HEK293 (cell line): ENCODE data around the gene SORT1.

Experiments
- CTCF ChIA-PET: fragments of 350-600 bp; formaldehyde crosslinking; extraction: SDS; loops from one replicate; lab custom pipeline; 2021; ENCODE audit warnings: antibody characterized with exemption; lab: Yijun Ruan, JAX
- POLR2A ChIA-PET: fragments of 300-600 bp; formaldehyde crosslinking; extraction: SDS; loops from one replicate; lab custom pipeline; 2020; ENCODE audit warnings: antibody characterized with exemption, inconsistent platforms; lab: Yijun Ruan, JAX
- H3K27ac ChIP-seq: fragments of 200-500 bp; sonication (Bioruptor generic); 2 replicates; pipeline ENCODE4 v1.5.1; 2014; ENCODE audit warnings: low read depth, low read length, control low read depth, inconsistent platforms; ENCODE audit errors: extremely low read depth
- H3K36me3 ChIP-seq, 2 experiments: fragments of 200-500 bp in 1 of 2; sonication (Bioruptor generic) in 1 of 2; 1 replicate in 1 of 2; 2 replicates in 1 of 2; pipeline ENCODE4 v1.5.1; 2014 to 2017; ENCODE audit warnings: inconsistent platforms in 2 of 2, low read length in 2 of 2; ENCODE audit not compliant: control insufficient read depth in 2 of 2, insufficient read depth in 1 of 2
- H3K4me1 ChIP-seq: fragments of 200-500 bp; sonication (Bioruptor generic); 2 replicates; pipeline ENCODE4 v1.5.1; 2014; ENCODE audit warnings: mild to moderate bottlenecking, low read length, inconsistent platforms; ENCODE audit not compliant: control insufficient read depth, insufficient read depth
- H3K4me3 ChIP-seq: 2 replicates; pipeline ENCODE4 v1.5.1; 2011; ENCODE audit warnings: low read depth, mild to moderate bottlenecking, control low read depth, low read length, moderate library complexity
- H3K9me3 ChIP-seq: fragments of 200-500 bp; sonication (Bioruptor generic); 2 replicates; pipeline ENCODE4 v1.5.1; 2014; ENCODE audit warnings: low read depth, low read length, inconsistent platforms; ENCODE audit not compliant: control insufficient read depth, insufficient read depth
- EGR2 ChIP-seq: fragments of 450-650 bp; formaldehyde crosslinking; IDR thresholded peaks from 2 replicates; pipeline ENCODE4 v1.5.1; 2016; ENCODE audit warnings: low read depth, missing biosample characterization, missing genetic modification characterization
- HOXA7 ChIP-seq: sonication (generic); formaldehyde crosslinking; IDR thresholded peaks from 2 replicates; pipeline ENCODE4 v1.8.1; 2022; ENCODE audit warnings: missing genetic modification reagents, borderline replicate concordance
- KLF1 ChIP-seq: fragments of 450-650 bp; formaldehyde crosslinking; IDR thresholded peaks from 2 replicates; pipeline ENCODE4 v1.5.1; 2016; ENCODE audit warnings: missing biosample characterization, missing genetic modification characterization
- PRDM1 ChIP-seq: fragments of 450-650 bp; formaldehyde crosslinking; IDR thresholded peaks from 2 replicates; pipeline ENCODE4; 2016; ENCODE audit warnings: missing biosample characterization, missing genetic modification characterization
- ZBTB48 ChIP-seq: fragments of 450-650 bp; formaldehyde crosslinking; IDR thresholded peaks from 2 replicates; pipeline ENCODE4 v1.5.1; 2016; ENCODE audit warnings: missing biosample characterization, missing genetic modification characterization
- ZFHX2 ChIP-seq: fragments of 450-650 bp; formaldehyde crosslinking; conservative IDR thresholded peaks from 2 replicates; pipeline ENCODE4 v1.5.1; 2016; ENCODE audit warnings: missing biosample characterization, missing genetic modification characterization
- ZFP41 ChIP-seq: fragments of 450-650 bp; formaldehyde crosslinking; IDR thresholded peaks from 2 replicates; pipeline ENCODE4 v1.5.1; 2016; ENCODE audit warnings: missing biosample characterization, missing genetic modification characterization, borderline replicate concordance
- ZNF16 ChIP-seq: fragments of 450-650 bp; formaldehyde crosslinking; IDR thresholded peaks from 2 replicates; pipeline ENCODE4 v1.5.1; 2016; ENCODE audit warnings: low read depth, missing biosample characterization, missing genetic modification characterization
- ZNF2 ChIP-seq: fragments of 450-650 bp; formaldehyde crosslinking; IDR thresholded peaks from 2 replicates; pipeline ENCODE4 v1.5.1; 2016; ENCODE audit warnings: missing biosample characterization, missing genetic modification characterization
- ZNF214 ChIP-seq: fragments of 450-650 bp; formaldehyde crosslinking; IDR thresholded peaks from 2 replicates; pipeline ENCODE4 v1.5.1; 2017; ENCODE audit warnings: missing biosample characterization, mild to moderate bottlenecking, missing genetic modification characterization, borderline replicate concordance
- ZNF341 ChIP-seq: fragments of 450-650 bp; formaldehyde crosslinking; IDR thresholded peaks from 2 replicates; pipeline ENCODE4; 2016; ENCODE audit warnings: low read depth, missing biosample characterization, missing genetic modification characterization
- ZNF366 ChIP-seq: fragments of 450-650 bp; formaldehyde crosslinking; conservative IDR thresholded peaks from 2 replicates; pipeline ENCODE4 v1.5.1; 2016; ENCODE audit warnings: missing biosample characterization, missing genetic modification characterization
- ZNF416 ChIP-seq: fragments of 450-650 bp; formaldehyde crosslinking; IDR thresholded peaks from 2 replicates; pipeline ENCODE4 v1.5.1; 2016; ENCODE audit warnings: missing biosample characterization, missing genetic modification characterization
- ZNF433 ChIP-seq: fragments of 450-650 bp; formaldehyde crosslinking; IDR thresholded peaks from 2 replicates; pipeline ENCODE4 v1.5.1; 2016; ENCODE audit warnings: missing biosample characterization, missing genetic modification characterization, low read depth
- ZNF473 ChIP-seq: fragments of 450-650 bp; formaldehyde crosslinking; IDR thresholded peaks from 2 replicates; pipeline ENCODE4 v1.5.1; 2017; ENCODE audit warnings: missing biosample characterization, missing genetic modification characterization
- ZNF571 ChIP-seq: fragments of 450-650 bp; formaldehyde crosslinking; IDR thresholded peaks from 2 replicates; pipeline ENCODE4 v1.5.0; 2017; ENCODE audit warnings: missing biosample characterization, missing genetic modification characterization
- ZNF600 ChIP-seq: fragments of 450-650 bp; formaldehyde crosslinking; IDR thresholded peaks from 2 replicates; pipeline ENCODE4 v1.5.1; 2016; ENCODE audit warnings: missing biosample characterization, missing genetic modification characterization
- ZNF658 ChIP-seq: fragments of 450-650 bp; formaldehyde crosslinking; IDR thresholded peaks from 2 replicates; pipeline ENCODE4; 2016; ENCODE audit warnings: missing biosample characterization, missing genetic modification characterization
- ZNF707 ChIP-seq: fragments of 450-650 bp; formaldehyde crosslinking; IDR thresholded peaks from 2 replicates; pipeline ENCODE4 v1.5.1; 2016; ENCODE audit warnings: missing biosample characterization, missing genetic modification characterization
- TF ChIP-seq, protein P1 (sequence below): fragments of 450-650 bp; formaldehyde crosslinking; IDR thresholded peaks from 2 replicates; pipeline ENCODE4 v1.5.1; 2016; ENCODE audit warnings: missing biosample characterization, missing genetic modification characterization
- TF ChIP-seq, protein P2 (sequence below): fragments of 450-650 bp; formaldehyde crosslinking; IDR thresholded peaks from 2 replicates; pipeline ENCODE4 v1.5.1; 2016; ENCODE audit warnings: missing biosample characterization, missing genetic modification characterization
- TF ChIP-seq, protein P3 (sequence below): fragments of 450-650 bp; formaldehyde crosslinking; IDR thresholded peaks from 2 replicates; pipeline ENCODE4 v1.5.1; 2016; ENCODE audit warnings: missing biosample characterization, missing genetic modification characterization

SORT1 gene

DNA sequence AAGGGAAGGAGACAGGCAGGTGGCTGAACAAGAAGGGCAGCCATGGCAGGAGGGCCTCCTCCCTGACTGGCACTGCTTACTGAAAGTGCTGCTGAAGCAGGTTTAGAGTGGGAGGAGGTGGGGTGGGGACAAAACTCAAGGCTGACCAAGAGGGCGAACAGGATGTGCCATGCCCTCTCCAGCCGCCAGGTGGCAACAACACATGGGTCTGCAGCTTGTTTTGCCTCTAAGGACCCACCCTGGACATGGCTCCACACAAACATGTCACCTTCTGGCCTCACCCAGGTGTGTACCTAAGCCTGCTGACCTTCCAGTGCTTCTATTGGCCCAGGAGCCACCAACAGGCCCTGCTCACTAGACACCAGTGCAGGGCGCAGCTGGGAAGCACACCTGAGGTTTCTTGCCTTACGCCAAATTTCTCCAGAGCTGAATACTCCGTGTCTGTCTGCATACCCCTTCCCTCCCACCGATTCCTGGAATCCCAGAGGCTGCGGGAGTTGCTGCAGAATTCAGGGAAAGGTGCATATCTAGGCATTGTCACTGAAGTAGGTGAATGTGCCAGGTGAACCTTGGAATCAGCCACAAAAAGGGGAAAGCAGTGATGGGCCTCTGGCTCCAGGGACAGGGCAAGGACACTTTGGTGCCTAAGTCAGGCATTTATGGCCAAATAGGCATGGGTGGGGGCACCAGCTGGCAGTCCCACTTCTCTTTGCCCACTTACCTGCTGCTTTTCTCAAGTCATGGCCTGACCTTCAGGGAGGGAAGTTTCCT lies 120.1 kb downstream of the SORT1 start (continued):
- TF ChIP-seq, protein P1, sequence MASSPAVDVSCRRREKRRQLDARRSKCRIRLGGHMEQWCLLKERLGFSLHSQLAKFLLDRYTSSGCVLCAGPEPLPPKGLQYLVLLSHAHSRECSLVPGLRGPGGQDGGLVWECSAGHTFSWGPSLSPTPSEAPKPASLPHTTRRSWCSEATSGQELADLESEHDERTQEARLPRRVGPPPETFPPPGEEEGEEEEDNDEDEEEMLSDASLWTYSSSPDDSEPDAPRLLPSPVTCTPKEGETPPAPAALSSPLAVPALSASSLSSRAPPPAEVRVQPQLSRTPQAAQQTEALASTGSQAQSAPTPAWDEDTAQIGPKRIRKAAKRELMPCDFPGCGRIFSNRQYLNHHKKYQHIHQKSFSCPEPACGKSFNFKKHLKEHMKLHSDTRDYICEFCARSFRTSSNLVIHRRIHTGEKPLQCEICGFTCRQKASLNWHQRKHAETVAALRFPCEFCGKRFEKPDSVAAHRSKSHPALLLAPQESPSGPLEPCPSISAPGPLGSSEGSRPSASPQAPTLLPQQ (tag by site-specific recombination), result 0 out of 2 replicates have a peak, but pooled peaks have one; percentile 75

DNA sequence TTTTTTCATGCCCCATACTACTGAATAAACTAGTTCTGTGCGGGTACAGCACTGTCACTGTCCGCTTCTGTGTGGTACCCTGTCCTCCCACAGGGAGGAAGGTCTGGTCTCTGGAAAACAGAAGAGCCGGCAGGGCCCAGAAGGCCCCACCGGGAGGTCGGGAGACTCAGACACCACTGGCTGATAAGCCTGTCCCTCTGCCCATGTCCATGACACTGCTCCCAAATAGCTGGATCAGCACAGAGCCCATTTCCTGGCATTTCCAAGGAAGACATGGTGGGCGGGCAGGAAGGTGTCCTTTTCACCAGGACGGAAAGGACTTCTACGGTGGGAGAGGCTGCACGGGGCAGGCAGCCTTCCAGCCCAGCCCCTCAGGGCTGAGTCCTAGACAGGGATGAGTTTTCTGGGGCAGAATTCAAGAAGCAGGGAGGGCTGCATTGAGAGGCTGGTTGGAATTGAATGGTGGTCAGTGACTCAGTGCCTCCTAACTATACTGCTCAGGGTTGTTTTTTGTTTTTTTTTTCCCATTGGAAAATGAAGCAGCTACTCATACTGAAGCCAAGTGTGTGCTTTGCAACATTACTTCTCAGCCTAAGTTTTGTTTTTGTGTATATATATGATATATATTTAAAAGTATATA lies 121.9 kb downstream of the SORT1 start:
- ChIA-PET CTCF (interaction anchor here (0.6 to 5.5 kb wide), 10 partner anchors 11 to 360 kb away, joined by 3 to 126 read pairs (median 6); partner anchors contain the start of gene SORT1), POLR2A (interaction anchor here (1.1 to 3.9 kb wide), 4 partner anchors 21 to 124 kb away, joined by 3 to 30 read pairs (median 3); partner anchors contain the start of gene SORT1)
- no peak overlapping the region for H3K4me3 ChIP-seq
- no peak overlapping the region; the same call in 1 of the 2 replicates for H3K27ac ChIP-seq
- peaks cover 7% of the 10 kb centered on the region for H3K4me1 ChIP-seq
- H3K36me3 ChIP-seq, result peaks cover 8 to 58% of the 10 kb centered on the region in 2 experiments
- H3K9me3 ChIP-seq, result no peaks in the 10 kb centered on the region
- TF ChIP-seq ZNF341 (tag by site-specific recombination) (peak; percentile 26; the same call in 1 of the 2 replicates), ZNF2 (tag by site-specific recombination) (no peak)
- TF ChIP-seq, protein P2, sequence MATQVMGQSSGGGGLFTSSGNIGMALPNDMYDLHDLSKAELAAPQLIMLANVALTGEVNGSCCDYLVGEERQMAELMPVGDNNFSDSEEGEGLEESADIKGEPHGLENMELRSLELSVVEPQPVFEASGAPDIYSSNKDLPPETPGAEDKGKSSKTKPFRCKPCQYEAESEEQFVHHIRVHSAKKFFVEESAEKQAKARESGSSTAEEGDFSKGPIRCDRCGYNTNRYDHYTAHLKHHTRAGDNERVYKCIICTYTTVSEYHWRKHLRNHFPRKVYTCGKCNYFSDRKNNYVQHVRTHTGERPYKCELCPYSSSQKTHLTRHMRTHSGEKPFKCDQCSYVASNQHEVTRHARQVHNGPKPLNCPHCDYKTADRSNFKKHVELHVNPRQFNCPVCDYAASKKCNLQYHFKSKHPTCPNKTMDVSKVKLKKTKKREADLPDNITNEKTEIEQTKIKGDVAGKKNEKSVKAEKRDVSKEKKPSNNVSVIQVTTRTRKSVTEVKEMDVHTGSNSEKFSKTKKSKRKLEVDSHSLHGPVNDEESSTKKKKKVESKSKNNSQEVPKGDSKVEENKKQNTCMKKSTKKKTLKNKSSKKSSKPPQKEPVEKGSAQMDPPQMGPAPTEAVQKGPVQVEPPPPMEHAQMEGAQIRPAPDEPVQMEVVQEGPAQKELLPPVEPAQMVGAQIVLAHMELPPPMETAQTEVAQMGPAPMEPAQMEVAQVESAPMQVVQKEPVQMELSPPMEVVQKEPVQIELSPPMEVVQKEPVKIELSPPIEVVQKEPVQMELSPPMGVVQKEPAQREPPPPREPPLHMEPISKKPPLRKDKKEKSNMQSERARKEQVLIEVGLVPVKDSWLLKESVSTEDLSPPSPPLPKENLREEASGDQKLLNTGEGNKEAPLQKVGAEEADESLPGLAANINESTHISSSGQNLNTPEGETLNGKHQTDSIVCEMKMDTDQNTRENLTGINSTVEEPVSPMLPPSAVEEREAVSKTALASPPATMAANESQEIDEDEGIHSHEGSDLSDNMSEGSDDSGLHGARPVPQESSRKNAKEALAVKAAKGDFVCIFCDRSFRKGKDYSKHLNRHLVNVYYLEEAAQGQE (tag by site-specific recombination), result 0 out of 2 replicates have a peak, but pooled peaks have one; percentile 19

DNA sequence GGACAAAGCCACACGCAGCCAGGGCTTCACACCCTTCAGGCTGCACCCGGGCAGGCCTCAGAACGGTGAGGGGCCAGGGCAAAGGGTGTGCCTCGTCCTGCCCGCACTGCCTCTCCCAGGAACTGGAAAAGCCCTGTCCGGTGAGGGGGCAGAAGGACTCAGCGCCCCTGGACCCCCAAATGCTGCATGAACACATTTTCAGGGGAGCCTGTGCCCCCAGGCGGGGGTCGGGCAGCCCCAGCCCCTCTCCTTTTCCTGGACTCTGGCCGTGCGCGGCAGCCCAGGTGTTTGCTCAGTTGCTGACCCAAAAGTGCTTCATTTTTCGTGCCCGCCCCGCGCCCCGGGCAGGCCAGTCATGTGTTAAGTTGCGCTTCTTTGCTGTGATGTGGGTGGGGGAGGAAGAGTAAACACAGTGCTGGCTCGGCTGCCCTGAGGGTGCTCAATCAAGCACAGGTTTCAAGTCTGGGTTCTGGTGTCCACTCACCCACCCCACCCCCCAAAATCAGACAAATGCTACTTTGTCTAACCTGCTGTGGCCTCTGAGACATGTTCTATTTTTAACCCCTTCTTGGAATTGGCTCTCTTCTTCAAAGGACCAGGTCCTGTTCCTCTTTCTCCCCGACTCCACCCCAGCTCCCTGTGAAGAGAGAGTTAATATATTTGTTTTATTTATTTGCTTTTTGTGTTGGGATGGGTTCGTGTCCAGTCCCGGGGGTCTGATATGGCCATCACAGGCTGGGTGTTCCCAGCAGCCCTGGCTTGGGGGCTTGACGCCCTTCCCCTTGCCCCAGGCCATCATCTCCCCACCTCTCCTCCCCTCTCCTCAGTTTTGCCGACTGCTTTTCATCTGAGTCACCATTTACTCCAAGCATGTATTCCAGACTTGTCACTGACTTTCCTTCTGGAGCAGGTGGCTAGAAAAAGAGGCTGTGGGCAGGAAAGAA lies 122.9 kb downstream of the SORT1 start:
- POLR2A ChIA-PET, result interaction anchor here (1.0 kb wide), 1 partner anchor 123 kb away, joined by 3 read pairs; the partner anchor contains the start of gene SORT1
- no peaks in the 10 kb centered on the region for H3K9me3 ChIP-seq
- H3K4me1 ChIP-seq, result peaks cover 7% of the 10 kb centered on the region
- H3K4me3 ChIP-seq, result no peak overlapping the region
- peaks cover 8 to 58% of the 10 kb centered on the region in 2 experiments for H3K36me3 ChIP-seq
- no peak overlapping the region for H3K27ac ChIP-seq
- CTCF ChIA-PET, result no interaction called here
- TF ChIP-seq HOXA7 (CRISPR knock-in tag), result no peak
- TF ChIP-seq ZFP41, result no peak
- TF ChIP-seq ZNF571 (tag by site-specific recombination), result no peak
- no peak for TF ChIP-seq ZBTB48 (tag by site-specific recombination)
- 0 out of 2 replicates have a peak, but pooled peaks have one; percentile 41 for TF ChIP-seq ZNF600 (tag by site-specific recombination)
- TF ChIP-seq PRDM1 (tag by site-specific recombination), result 0 out of 2 replicates have a peak, but pooled peaks have one; percentile 25
- TF ChIP-seq ZNF416 (tag by site-specific recombination), result no peak
- TF ChIP-seq KLF1 (tag by site-specific recombination), result peak; percentile 70
- no peak for TF ChIP-seq ZNF658 (tag by site-specific recombination)
- peak; percentile 50; the same call in 1 of the 2 replicates for TF ChIP-seq ZFHX2
- no peak for TF ChIP-seq ZNF433
- no peak for TF ChIP-seq ZNF16
- TF ChIP-seq ZNF473, result no peak
- TF ChIP-seq ZNF366 (tag by site-specific recombination), result no peak
- no peak for TF ChIP-seq ZNF214 (tag by site-specific recombination)
- TF ChIP-seq, protein P3, sequence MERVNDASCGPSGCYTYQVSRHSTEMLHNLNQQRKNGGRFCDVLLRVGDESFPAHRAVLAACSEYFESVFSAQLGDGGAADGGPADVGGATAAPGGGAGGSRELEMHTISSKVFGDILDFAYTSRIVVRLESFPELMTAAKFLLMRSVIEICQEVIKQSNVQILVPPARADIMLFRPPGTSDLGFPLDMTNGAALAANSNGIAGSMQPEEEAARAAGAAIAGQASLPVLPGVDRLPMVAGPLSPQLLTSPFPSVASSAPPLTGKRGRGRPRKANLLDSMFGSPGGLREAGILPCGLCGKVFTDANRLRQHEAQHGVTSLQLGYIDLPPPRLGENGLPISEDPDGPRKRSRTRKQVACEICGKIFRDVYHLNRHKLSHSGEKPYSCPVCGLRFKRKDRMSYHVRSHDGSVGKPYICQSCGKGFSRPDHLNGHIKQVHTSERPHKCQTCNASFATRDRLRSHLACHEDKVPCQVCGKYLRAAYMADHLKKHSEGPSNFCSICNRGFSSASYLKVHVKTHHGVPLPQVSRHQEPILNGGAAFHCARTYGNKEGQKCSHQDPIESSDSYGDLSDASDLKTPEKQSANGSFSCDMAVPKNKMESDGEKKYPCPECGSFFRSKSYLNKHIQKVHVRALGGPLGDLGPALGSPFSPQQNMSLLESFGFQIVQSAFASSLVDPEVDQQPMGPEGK (tag by site-specific recombination), result peak; percentile 52; the same call in 1 of the 2 replicates
- TF ChIP-seq EGR2 (tag by site-specific recombination), result 0 out of 2 replicates have a peak, but pooled peaks have one; percentile 15
- no peak for TF ChIP-seq ZNF707
